GM20000 (cell line): Measurements from ENCODE around the gene HSPB2.

Experiments used
- DNase-seq: peaks from one replicate; pipeline ENCODE4 v3.0.0; 2012; ENCODE audit warnings: low spot score
- TF ChIP-seq, protein P1 (sequence below): IDR thresholded peaks from 2 replicates; pipeline ENCODE4 v1.5.1; 2012; ENCODE audit warnings: mild to moderate bottlenecking, control low read depth; ENCODE audit errors: extremely low read depth, missing control alignments

Gene HSPB2

GRCh38 chr11:111912535-111912934 lies at the start of gene HSPB2:
Gene HSPB2, plus strand, starts transcription at chr11:111912734. Its CDS starts 96 bp downstream, at chr11:111912830.
- DNase-seq, result no peak
- TF ChIP-seq, protein P1, sequence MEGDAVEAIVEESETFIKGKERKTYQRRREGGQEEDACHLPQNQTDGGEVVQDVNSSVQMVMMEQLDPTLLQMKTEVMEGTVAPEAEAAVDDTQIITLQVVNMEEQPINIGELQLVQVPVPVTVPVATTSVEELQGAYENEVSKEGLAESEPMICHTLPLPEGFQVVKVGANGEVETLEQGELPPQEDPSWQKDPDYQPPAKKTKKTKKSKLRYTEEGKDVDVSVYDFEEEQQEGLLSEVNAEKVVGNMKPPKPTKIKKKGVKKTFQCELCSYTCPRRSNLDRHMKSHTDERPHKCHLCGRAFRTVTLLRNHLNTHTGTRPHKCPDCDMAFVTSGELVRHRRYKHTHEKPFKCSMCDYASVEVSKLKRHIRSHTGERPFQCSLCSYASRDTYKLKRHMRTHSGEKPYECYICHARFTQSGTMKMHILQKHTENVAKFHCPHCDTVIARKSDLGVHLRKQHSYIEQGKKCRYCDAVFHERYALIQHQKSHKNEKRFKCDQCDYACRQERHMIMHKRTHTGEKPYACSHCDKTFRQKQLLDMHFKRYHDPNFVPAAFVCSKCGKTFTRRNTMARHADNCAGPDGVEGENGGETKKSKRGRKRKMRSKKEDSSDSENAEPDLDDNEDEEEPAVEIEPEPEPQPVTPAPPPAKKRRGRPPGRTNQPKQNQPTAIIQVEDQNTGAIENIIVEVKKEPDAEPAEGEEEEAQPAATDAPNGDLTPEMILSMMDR, result no peak

DNA sequence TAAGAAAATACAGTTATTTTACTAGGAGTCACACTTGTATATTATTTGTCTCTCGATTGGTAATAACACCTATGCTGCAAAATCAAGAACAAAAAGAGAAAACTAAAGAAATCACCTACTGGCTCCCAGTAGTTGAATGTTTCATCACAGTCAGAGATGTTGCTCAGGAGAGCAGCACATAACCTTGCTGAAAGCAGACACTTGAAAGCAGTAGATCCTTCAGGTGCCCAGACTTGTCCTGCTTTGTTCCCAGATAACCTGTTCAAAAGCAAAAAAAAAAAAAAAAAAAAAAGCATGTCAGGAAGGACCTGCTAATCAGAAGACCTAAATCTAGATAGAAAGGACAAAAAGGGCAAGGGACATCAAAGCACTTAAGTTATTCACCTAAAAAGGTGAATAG lies 42.4 kb upstream of the HSPB2 start:
- DNase-seq, result no peak
- TF ChIP-seq, protein P1, result no peak

- peak; percentile 42 for DNase-seq
Measured at GRCh38 chr11:111870522-111870885, 42.0 kb upstream of the HSPB2 start.

GRCh38 chr11:111870886-111871692 lies 41.4 kb upstream of the HSPB2 start, which contains the start of gene ALG9:
Gene ALG9, minus strand, starts transcription at chr11:111871581. Its CDS starts 99 bp downstream, at chr11:111871482.
- TF ChIP-seq, protein P1, result no peak
- peak; percentile 90 for DNase-seq

More at GRCh38 chr11:111870522-111870885, 42.0 kb upstream of the HSPB2 start:
- TF ChIP-seq, protein P1, result no peak

GRCh38 chr11:111871693-111872161 lies 40.8 kb upstream of the HSPB2 start:
- TF ChIP-seq, protein P1, result no peak
- DNase-seq, result peak; percentile 20

DNA sequence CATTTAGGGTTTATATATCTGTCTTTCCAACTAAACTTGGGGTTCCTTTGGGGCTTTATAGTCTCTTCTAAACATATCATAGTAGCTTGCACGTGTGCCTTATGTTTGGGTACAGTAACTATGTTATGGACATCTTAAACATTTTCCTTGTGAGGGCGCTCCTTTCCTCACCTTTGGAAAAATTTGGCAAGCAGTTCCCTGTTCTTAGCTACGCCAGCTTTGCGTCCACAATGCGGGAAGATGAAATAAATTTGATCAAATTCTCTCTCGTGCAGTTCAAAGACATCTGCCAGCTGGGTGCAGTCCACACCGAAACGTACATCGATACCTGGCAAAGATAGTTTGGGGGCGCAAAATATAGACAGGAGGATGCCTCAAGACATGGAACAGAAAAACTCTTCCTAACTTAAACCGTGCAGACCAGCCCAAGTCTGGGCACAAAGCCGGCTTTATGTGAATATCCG lies 34.1 kb upstream of the HSPB2 start:
- TF ChIP-seq, protein P1, result no peak
- DNase-seq, result no peak
